GM12892 (cell line): ENCODE measurements around the gene TENM4.

ENCODE experiments used
- DNase-seq: peaks from one replicate; pipeline ENCODE4 v3.0.0; 2011; ENCODE audit not compliant: insufficient read length
- FAIRE-seq: peaks from 2 replicates; lab custom pipeline; 2011; peaks lifted over from hg19 to GRCh38; lab: Jason Lieb, UNC
- POLR2A ChIP-seq: IDR thresholded peaks from 2 replicates; pipeline ENCODE4 v1.6.1; 2011; ENCODE audit warnings: low read depth, low read length, control low read depth
- POLR2AphosphoS5 ChIP-seq: IDR thresholded peaks from 2 replicates; pipeline ENCODE4 v1.6.1; 2011; ENCODE audit warnings: low read depth, low read length, control low read depth
- TAF1 ChIP-seq: IDR thresholded peaks from 2 replicates; pipeline ENCODE4 v1.6.1; 2011; ENCODE audit warnings: low read depth, mild to moderate bottlenecking, control low read depth, low read length, borderline replicate concordance

The TENM4 gene

DNA sequence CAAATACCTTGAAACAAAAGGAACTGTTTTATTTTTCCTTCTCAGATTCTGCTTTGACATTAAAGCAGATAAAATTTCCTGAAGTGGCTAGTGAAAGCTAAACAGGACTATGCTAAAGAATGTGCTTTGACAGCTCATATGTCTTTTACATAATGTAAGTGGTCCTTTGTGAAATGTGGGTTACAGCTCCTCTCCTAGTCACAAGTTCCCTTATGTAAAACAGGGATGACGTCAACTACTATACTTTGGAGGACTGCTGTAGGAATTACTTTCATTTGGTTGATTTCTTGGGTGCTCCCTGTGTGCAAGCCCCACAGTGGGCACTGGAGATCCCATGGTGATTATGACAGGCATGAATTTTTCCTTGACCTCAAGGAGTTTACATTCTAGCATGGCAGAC, 649.6 kb downstream of the TENM4 start:
- FAIRE-seq: no peak
- TF ChIP-seq TAF1 (no peak), POLR2AphosphoS5 (no peak), POLR2A (no peak)
- DNase-seq: no peak

DNA sequence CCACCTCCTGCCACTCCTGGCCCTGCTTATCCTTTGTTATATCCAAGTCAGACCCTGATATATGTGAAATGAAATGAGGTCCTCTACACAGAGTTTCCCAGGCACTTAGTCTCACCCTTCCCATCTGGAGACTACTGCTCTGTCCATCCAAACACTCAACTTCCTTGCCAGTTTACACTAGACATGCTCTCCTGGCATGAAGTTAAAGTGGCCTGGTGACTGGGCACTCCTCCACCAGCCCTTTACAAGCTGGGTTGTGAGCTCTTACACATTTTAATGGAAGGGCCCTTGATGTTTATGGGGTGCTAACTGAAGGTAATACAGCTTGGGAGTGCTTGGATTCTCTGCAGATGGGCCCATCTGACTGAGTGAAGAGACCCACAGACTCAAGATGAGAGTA, 650.0 kb downstream of the TENM4 start:
- no peak for DNase-seq
- TF ChIP-seq TAF1 (no peak), POLR2A (no peak), POLR2AphosphoS5 (no peak)
- FAIRE-seq: no peak

DNA sequence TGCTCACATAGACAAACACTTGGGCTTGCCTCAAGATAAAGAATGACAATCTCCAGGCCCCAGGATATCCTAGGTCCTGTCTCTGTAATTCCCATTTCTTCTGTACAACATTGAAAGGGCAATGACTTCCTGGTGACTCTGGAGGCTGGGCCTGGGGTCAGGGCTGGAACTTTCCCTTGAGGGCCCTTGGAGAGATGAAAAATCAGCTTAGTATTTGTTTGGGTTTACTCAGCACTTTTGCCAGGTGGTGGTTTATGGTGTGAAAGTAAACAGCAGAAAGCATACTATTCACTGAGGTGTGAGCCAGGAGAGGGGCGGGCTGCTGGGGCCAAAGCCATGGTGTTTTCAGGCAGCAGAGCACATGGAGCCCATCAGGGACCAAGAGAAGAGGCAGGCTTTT, 651.5 kb downstream of the TENM4 start:
- no peak for DNase-seq
- no peak for TF ChIP-seq POLR2AphosphoS5
- no peak for TF ChIP-seq TAF1
- TF ChIP-seq POLR2A: no peak
- FAIRE-seq: no peak

DNA sequence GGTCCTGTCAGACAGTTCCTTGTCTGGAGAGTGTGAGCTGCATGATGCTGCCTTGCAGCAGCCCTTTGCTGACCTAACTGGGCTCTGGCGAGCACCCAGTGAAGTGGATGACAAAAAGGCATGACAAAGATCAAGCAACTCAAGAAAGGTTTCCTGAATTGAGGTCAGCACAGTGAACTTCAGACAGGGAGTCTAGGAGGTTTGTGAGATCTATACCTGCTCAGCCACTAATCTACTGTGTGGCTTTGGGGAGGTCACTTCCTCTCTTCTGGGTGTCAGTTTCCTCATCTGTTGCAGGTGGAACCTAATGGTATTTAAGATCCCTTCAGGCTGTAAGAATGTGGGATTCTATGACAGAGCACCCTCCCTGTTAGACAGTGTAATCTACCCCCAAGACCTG, 652.3 kb downstream of the TENM4 start:
- DNase-seq (no peak), FAIRE-seq (no peak)
- TF ChIP-seq POLR2AphosphoS5 (no peak), POLR2A (no peak), TAF1 (no peak)

DNA sequence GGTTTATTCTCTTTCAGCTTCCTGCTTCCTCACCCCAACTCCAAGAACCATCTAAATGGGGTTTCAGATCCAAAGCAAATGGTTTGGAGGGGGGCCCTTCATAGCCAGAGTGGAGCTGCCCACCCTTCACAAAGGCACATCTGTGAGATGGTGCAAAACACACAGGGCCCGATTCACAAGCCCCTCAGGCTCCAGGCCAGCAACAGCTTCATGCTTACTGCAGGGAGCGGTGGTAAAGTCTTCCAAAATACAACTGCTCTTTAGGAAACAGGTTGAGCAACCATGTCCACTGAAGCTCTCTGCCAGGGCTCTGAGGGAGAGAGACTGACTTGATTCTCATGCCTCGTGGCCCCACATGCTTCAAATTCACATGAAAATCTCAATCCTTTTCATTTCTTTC, 653.1 kb downstream of the TENM4 start:
- FAIRE-seq (no peak), DNase-seq (no peak)
- no peak for TF ChIP-seq TAF1
- TF ChIP-seq POLR2A: no peak
- no peak for TF ChIP-seq POLR2AphosphoS5

DNA sequence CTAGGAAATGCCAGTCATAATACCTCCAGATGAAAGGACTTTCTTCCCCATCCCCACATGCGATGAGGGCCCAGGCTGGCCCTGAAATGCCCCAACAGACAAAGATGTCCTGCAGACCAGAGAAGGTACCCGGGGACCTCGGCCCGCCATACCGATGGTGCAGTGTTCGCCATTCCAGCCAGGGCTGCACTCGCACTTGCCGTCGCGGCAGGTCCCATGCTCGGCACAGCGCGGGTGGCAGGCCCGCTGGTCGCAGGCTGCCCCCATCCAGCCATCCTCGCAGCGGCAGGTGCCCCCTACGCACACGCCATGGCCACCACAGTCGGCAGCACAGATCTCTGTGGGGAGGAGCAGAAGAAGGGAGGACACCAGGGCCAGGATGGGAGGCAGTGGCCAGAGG, 654.1 kb downstream of the TENM4 start:
- DNase-seq: no peak
- no peak for FAIRE-seq
- TF ChIP-seq TAF1: no peak
- TF ChIP-seq POLR2AphosphoS5: no peak
- no peak for TF ChIP-seq POLR2A

DNA sequence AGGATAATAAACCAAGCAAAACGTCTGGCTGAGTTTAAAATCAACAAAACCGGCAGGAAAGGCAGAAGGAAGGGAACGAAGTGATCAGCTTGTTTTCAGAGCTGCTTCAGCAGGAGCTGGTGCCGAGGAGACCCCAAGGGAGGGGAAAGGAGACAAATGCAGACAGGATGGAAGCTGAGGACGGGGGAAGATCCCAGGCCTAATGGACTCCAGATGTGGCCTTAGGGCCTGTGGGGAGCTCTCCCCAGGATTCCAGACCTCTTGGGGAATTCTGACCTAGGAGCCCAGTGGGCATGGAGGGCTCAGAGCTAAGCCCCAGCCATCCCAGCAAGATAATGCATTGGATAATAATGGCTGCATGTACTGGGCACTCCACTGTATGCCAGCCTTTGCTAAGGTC, 654.7 kb downstream of the TENM4 start:
- FAIRE-seq: no peak
- TF ChIP-seq POLR2A: no peak
- no peak for TF ChIP-seq TAF1
- no peak for TF ChIP-seq POLR2AphosphoS5
- no peak for DNase-seq

DNA sequence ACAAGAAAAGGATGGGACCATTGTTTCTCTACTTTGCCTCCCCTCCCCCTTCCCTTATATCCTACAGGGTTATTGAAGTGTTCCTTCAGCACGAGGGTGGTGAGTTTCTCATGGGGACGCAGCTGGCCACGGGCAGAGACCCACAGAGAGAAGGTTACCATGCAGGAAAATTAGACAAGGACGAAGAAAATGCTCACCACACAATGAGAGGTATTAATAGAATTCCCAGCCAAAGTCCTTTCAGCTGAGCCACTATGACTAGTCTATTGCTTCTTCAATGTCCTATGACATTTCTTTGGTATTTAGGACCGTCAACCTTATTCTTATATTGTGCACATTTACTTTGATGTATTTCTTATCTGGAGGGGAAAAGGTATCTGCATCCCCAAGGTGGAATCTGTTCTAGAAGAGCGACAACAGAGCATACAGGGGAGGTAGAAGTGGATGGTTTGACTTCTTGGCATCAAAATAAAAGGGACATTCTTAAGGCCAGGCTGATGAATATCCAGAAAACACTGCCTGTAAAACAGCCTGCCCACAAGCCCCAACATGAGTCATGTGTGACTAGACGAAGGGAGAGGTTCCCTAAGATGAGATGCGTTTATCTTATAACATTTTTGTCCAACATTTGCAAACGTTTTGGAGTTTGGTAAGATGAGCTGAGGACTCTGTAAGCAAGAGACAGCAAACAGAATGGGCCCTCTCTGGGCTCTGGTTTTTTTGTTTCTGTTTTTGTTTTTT, 656.3 kb downstream of the TENM4 start:
- FAIRE-seq (no peak), DNase-seq (no peak)
- TF ChIP-seq POLR2A (no peak), TAF1 (no peak), POLR2AphosphoS5 (no peak)

DNA sequence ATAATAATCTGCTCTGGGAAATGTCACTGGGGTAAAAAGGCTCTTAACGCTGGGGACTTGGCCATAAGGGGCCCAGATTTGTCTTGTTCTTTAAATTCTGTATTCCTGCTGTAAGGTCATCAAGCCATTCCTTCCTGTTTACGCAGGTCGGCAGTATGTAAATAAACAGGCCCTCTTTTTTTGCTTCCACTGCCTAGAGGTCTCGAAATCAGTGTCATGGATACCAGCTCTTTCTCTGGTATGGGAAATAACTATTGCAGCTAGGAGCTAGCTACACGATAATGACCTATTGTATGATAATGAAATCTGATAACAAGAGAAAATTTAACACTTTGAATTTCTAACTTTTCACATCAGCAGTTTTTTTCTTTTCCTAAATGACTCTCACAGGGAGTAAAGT, 657.0 kb downstream of the TENM4 start:
- FAIRE-seq: no peak
- DNase-seq: no peak
- no peak for TF ChIP-seq TAF1
- no peak for TF ChIP-seq POLR2AphosphoS5
- TF ChIP-seq POLR2A: no peak

DNA sequence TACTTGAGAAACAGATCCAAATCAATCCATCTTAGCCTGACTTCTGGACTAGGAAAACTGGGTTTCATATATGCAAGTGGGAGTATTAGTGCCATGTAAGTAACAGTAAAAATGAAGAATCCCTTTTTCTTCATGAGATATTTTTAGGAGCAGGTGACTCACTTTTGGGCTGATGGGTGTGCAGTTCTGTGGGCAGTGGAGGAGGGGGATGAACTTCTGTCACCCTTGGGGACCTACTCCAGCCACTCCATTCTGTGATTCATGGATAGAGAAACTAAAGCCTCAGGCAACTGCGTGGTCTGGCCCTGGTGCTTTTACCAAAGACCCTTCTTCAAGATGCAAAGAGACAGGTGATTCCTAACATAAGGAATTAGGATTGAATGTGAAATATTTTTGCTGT, 657.5 kb downstream of the TENM4 start:
- FAIRE-seq: no peak
- DNase-seq: no peak
- TF ChIP-seq POLR2A (no peak), TAF1 (no peak), POLR2AphosphoS5 (no peak)

DNA sequence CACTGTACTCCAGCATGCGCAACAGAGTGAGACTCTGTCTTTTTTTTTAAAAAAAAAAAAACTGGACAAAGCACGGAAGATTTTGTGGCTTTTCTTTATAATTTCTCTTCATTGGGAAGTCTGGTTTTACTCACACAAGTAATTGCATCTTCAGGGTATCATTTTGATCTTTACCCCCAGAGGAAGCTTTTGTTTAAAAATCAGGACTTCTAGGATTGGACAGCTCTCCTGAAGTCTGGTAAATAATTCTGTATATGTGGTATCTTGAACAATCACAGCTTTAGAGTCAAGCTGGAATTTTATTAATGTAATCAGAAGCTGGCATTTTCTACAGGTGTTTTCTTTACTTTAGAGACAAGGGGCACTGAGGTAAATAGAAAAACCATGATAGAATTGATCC, 658.1 kb downstream of the TENM4 start:
- no peak for FAIRE-seq
- no peak for DNase-seq
- TF ChIP-seq POLR2AphosphoS5: no peak
- no peak for TF ChIP-seq POLR2A
- no peak for TF ChIP-seq TAF1

DNA sequence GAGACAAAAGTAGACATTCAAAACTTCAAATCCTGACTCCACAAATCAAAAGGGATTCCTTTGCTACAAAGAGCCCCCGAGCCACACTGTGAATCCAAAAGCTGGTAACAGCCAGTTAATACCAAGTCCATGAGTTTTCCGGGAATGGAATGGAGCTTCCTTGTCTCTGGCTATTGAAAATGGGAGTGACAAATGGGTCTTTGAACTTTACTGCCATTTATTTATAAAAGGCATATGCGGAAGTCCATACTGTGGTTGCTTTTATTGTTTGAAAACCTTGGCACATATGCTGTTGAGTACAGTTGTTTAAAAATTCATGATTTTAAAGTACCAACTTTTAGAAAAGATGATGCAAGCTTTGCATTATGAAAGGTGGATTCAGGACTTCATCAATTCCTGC, 659.9 kb downstream of the TENM4 start:
- DNase-seq (no peak), FAIRE-seq (no peak)
- TF ChIP-seq POLR2A: no peak
- TF ChIP-seq POLR2AphosphoS5: no peak
- TF ChIP-seq TAF1: no peak
